ENCODE results near the gene ATP6V0A1. TPM values are rescaled to one million over a fixed set of nuclear protein-coding genes. Genes with fewer than 3 reads are reported as not detected.

The ATP6V0A1 gene
- total RNA-seq, 4 donors from 2014 or later = 102 to 194 (median 142) TPM

DNA sequence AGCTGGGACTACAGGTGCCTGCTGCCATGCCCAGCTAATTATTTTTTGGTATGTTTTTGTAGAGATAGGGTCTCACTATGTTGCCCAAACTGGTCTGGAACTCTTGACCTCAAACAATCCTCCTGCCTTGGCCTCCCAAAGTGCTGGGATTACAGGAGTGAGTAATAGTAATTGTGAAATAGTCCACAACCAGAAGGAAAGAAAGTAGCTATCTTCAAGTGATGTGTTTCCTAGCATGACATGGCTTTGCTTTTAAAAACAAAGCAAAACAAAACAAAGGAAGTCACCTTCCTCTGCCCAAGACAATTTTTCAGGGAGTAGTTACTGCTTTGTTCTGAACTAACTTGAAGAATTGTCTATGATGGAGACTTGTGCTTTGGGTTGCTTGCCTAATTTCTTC lies 27.0 kb downstream of the ATP6V0A1 start:
- H3K36me3 ChIP-seq = peaks cover 98% of the 10 kb centered on the region
- no peak overlapping the region for H3K4me3 ChIP-seq
- H3K9me3 ChIP-seq = no peaks in the 10 kb centered on the region
- TF ChIP-seq, protein P1, sequence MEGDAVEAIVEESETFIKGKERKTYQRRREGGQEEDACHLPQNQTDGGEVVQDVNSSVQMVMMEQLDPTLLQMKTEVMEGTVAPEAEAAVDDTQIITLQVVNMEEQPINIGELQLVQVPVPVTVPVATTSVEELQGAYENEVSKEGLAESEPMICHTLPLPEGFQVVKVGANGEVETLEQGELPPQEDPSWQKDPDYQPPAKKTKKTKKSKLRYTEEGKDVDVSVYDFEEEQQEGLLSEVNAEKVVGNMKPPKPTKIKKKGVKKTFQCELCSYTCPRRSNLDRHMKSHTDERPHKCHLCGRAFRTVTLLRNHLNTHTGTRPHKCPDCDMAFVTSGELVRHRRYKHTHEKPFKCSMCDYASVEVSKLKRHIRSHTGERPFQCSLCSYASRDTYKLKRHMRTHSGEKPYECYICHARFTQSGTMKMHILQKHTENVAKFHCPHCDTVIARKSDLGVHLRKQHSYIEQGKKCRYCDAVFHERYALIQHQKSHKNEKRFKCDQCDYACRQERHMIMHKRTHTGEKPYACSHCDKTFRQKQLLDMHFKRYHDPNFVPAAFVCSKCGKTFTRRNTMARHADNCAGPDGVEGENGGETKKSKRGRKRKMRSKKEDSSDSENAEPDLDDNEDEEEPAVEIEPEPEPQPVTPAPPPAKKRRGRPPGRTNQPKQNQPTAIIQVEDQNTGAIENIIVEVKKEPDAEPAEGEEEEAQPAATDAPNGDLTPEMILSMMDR (IDR thresholded peaks at IDR 0.05) = no peak
- no peaks in the 10 kb centered on the region for H3K27me3 ChIP-seq
- DNase-seq (ENCODE audit: low spot score in 2 of 2) = no peak
- H3K4me1 ChIP-seq = no peaks in the 10 kb centered on the region
- no peak overlapping the region for H3K27ac ChIP-seq

DNA sequence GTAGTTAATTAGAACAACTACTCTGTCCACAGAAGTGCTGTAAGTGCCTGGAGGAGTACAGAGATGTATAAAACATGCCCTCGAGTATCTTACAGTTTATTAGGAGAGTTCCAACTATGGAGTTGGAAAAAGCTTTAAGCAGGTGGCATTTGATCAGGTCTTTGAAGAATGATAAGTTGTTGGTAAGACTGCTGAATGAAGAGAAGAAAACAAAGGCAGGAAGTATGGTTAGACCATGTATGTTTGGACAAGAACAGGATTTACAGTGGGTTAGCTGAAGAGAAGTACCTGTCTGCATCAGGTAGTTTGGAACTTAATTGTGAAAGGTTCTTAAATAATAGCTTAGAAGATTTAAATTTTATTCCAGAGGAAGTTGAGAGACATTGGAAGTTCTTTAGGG lies 29.4 kb downstream of the ATP6V0A1 start:
- Histone ChIP-seq H3K9me3 (no peaks in the 10 kb centered on the region), H3K27ac (no peak overlapping the region), H3K36me3 (peaks cover 96% of the 10 kb centered on the region), H3K4me3 (no peak overlapping the region), H3K27me3 (no peaks in the 10 kb centered on the region), H3K4me1 (no peaks in the 10 kb centered on the region)
- no peak for TF ChIP-seq POLR2AphosphoS5 (IDR thresholded peaks at IDR 0.05)
- TF ChIP-seq, protein P1 (IDR thresholded peaks at IDR 0.05) = no peak
- no peak for TF ChIP-seq POLR2A (IDR thresholded peaks at IDR 0.05)
- no peak for TF ChIP-seq EP300 (IDR thresholded peaks at IDR 0.05)
- no peak for DNase-seq (ENCODE audit: low spot score in 2 of 2)
- WGBS = 75% methylated on average over 1 of the region's 1 CpG

DNA sequence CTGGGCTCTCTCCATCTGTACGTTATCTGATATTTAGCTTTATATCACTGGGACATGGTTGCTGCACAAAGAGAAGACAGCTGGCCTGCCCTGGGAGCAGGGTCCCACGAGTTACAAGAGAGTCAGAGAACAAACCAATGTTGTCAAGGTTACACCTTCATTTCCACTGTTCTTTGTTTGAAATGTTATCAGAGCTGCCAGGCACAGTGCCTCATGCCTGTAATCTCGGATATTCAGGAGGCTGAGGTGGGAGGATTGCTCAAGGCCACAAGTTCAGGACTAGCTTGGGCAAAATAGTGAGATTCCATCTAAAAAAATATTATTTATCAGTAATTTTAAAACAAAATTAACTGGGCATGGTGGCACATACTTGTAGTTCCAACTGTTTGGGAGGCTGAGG lies 34.6 kb downstream of the ATP6V0A1 start:
- DNase-seq (ENCODE audit: low spot score in 2 of 2) = no peak
- H3K4me1 ChIP-seq = no peaks in the 10 kb centered on the region
- no peaks in the 10 kb centered on the region for H3K27me3 ChIP-seq
- no peak overlapping the region for H3K4me3 ChIP-seq
- peaks cover 93% of the 10 kb centered on the region for H3K36me3 ChIP-seq
- no peak overlapping the region for H3K27ac ChIP-seq
- WGBS = 87% methylated on average over 3 of the region's 3 CpGs
- H3K9me3 ChIP-seq = no peaks in the 10 kb centered on the region
- TF ChIP-seq POLR2A (IDR thresholded peaks at IDR 0.05) (no peak), EP300 (IDR thresholded peaks at IDR 0.05) (no peak), POLR2AphosphoS5 (IDR thresholded peaks at IDR 0.05) (no peak)
- TF ChIP-seq, protein P1 (IDR thresholded peaks at IDR 0.05) = no peak

DNA sequence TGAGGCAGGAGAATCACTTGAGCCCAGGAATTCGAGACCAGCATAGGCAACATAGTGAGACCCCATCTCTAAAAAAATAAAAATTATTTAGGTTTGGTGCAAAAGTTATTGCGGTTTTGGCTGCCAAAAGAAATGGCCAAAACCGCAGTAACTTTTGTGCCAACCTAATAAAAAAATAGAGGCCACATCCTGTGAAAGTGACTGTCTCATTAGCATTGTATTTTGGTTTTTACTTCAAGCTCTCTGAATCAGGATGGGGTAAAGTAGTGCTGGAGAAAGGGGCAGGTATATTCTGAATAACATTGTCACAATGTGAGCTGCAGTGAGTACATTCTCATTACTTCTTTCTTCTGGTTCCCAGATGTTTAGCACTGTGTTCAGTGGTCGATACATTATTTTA lies 36.0 kb downstream of the ATP6V0A1 start:
- Histone ChIP-seq H3K27ac (no peak overlapping the region), H3K27me3 (no peaks in the 10 kb centered on the region), H3K9me3 (no peaks in the 10 kb centered on the region), H3K4me1 (no peaks in the 10 kb centered on the region), H3K4me3 (no peak overlapping the region), H3K36me3 (peaks cover 93% of the 10 kb centered on the region)
- TF ChIP-seq, protein P1 (IDR thresholded peaks at IDR 0.05) = no peak
- TF ChIP-seq POLR2AphosphoS5 (IDR thresholded peaks at IDR 0.05) (no peak), EP300 (IDR thresholded peaks at IDR 0.05) (no peak), POLR2A (IDR thresholded peaks at IDR 0.05) (no peak)
- 71% methylated on average over 4 of the region's 4 CpGs for WGBS
- DNase-seq (ENCODE audit: low spot score in 2 of 2) = no peak

DNA sequence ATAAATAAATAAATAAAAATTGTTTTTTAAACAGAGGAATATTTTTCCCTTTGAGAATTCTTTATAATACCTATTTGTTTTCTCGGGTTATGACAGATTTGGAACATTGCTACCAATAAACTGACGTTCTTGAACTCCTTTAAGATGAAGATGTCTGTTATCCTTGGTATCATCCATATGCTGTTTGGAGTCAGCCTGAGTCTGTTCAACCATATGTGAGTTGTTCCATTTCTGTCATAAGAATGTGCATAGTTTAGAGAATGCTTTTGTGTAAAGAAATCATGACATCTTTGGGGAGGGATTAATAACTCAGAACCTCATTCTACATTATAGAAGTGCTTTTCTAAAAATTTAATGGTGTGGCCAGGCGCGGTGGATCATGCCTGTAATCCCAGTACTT lies 40.1 kb downstream of the ATP6V0A1 start:
- Histone ChIP-seq H3K9me3 (no peaks in the 10 kb centered on the region), H3K36me3 (peaks cover 98% of the 10 kb centered on the region), H3K4me3 (no peak overlapping the region), H3K27ac (no peak overlapping the region), H3K27me3 (no peaks in the 10 kb centered on the region), H3K4me1 (no peaks in the 10 kb centered on the region)
- TF ChIP-seq POLR2A (IDR thresholded peaks at IDR 0.05) (no peak), EP300 (IDR thresholded peaks at IDR 0.05) (no peak), POLR2AphosphoS5 (IDR thresholded peaks at IDR 0.05) (no peak)
- TF ChIP-seq, protein P1 (IDR thresholded peaks at IDR 0.05) = no peak
- WGBS = 94% methylated on average over 4 of the region's 4 CpGs
- DNase-seq (ENCODE audit: low spot score in 2 of 2) = peak in 1 of 2 donors; percentile 11

Data from suprapubic skin (tissue), 4 donors.